ENCODE results near the gene SMIM26. TPM values are rescaled to one million over a fixed set of nuclear protein-coding genes. Genes with fewer than 3 reads are reported as not detected.
"Not testable (repeated sequence)": the region's sequence is repeated elsewhere in the genome, so short reads cannot be mapped to it uniquely, and the experiment has no call there.

The SMIM26 gene, protein sequence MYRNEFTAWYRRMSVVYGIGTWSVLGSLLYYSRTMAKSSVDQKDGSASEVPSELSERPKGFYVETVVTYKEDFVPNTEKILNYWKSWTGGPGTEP
- 10 to 100 TPM; 61.4 to 64.7 TPM for total RNA-seq

DNA sequence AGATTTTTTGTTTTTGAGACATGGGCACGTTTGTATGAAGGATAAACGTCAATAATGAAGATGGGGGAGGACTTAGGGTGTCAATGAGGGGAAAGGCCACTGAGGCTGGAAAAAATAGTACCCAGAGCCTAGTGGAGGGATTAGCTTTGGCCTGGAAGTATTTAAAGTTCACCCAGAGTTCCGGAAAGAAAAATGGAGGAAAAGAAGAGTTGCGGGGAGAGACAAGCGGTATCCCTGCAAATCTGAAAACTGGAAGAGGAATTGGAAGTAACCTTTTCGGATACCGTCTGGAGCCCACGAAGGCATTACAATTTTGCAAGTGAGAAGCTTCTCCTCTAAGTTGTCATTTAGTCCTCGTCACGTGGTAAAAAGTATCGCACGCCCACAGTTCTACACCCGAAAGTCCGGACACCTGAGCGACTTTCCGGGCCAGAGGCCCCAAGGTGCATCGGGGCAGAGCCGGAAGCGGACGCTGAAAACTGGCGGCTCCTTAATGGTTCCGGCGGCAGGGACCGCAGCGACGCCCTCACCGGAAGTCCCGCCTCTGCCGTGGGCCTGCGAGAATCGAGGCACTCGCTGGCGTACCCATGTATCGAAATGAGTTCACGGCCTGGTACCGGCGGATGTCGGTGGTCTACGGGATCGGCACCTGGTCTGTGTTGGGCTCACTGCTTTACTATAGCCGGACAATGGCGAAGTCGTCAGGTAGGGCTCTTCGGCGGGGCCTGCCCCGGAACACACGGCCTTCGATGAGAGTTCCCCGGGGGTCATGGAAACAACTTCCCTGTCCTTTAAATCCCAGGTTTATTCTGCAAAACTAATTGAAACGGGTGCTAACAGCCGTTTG, at the start of gene SMIM26:
Gene SMIM26 (plus strand): TSS at position 541 of the 847 bp plus-strand sequence. CDS start 47 bp downstream, at position 588.
- Mint-ChIP-seq H3K4me1 (peaks cover 23% of the 10 kb centered on the region), H3K9me3 (peaks cover 3% of the 10 kb centered on the region), H3K4me3 (peak within 1 kb of the TSS; percentile 95), H3K27ac (peak within 1 kb of the TSS; percentile 89), H3K36me3 (ENCODE audit: low read depth) (peaks cover 40% of the 10 kb centered on the region), H3K27me3 (no peaks in the 10 kb centered on the region)
- POLR2A ChIA-PET: interaction anchor here (0.9 to 3.8 kb wide), 8 partner anchors 18 to 279 kb away, joined by 3 to 25 read pairs (median 4); partner anchors contain the start of genes DTD1, DZANK1, POLR3F and RBBP9
- CTCF ChIA-PET: interaction anchor here (1.6 kb wide), 1 partner anchor 21 kb away, joined by 3 read pairs; the partner anchor contains the start of gene DTD1
- DNase-seq: peak; percentile 94

DNA sequence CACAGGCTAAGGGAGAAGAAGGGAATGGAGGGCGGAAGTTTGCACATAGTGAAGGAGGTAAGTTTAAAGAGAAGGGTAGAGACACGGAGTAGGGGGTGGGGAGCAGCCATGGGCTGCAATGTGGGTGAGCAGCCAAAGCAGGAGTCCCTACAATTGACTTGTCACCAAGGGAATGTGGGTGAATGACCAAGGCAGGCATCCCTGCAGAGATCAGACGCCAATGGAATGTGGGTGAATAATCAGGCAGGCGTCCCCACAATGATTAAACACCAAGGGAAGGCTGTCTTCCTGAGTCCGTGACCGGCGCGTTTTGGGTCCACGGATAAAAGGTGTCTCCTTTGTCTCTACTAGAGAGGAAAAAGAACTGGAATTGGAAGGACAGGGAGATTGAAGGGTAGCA, 45.2 kb upstream of the SMIM26 start:
- H3K4me1 Mint-ChIP-seq, POLR2A ChIA-PET, H3K27ac Mint-ChIP-seq, H3K4me3 Mint-ChIP-seq, H3K9me3 Mint-ChIP-seq, CTCF ChIA-PET, H3K27me3 Mint-ChIP-seq, DNase-seq: not testable (repeated sequence)
- peaks cover 27% of the 10 kb centered on the region for H3K36me3 Mint-ChIP-seq (ENCODE audit: low read depth)

DNA sequence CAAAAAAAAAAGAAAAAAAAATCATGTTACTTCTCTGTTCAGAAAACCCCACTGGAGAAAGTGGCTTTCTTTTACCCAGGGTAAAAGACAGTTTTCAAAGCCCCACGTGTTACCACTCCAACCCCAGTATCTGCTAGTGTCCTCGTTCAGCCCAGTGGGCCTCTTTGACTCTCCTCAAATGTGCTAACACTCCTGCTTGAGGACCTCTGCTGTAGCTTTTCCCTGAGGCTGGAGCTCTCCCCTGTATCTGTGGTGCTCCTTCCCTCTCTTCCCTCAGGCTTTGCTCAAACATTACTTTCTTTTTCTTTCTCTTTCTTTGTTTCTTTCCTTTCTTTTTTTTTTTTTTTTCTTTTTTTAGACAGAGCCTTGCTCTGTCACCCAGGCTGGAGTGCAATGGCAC, 44.2 kb upstream of the SMIM26 start:
- no peaks in the 10 kb centered on the region for H3K9me3 Mint-ChIP-seq
- CTCF ChIA-PET: no interaction called here
- no peak overlapping the region for H3K27ac Mint-ChIP-seq
- no peaks in the 10 kb centered on the region for H3K27me3 Mint-ChIP-seq
- H3K36me3 Mint-ChIP-seq (ENCODE audit: low read depth): peaks cover 34% of the 10 kb centered on the region
- no peak for DNase-seq
- POLR2A ChIA-PET: interaction anchor here (1.4 kb wide), 1 partner anchor 16 kb away, joined by 3 read pairs; the partner anchor contains the start of gene SEC23B
- H3K4me3 Mint-ChIP-seq: no peak overlapping the region
- H3K4me1 Mint-ChIP-seq: no peaks in the 10 kb centered on the region

DNA sequence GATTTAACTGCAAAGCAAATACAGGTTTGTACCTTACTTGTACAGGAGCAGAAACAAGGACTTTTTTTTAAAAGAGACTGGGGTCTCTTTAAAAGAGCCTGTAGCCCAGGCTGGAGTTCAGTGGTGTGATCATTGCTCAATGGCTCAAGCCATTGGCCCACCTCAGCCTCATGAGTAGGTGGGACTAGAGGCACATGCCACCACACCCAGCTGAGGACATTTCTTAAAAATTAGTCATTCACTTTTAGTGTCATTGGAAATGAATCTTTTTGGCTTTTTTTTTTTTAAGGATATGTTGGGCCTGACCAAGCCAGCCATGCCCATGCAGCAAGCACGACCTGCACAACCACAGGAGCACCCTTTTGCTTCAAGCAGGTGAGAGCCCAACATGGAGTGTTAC, 42.6 kb upstream of the SMIM26 start:
- CTCF ChIA-PET: no interaction called here

DNA sequence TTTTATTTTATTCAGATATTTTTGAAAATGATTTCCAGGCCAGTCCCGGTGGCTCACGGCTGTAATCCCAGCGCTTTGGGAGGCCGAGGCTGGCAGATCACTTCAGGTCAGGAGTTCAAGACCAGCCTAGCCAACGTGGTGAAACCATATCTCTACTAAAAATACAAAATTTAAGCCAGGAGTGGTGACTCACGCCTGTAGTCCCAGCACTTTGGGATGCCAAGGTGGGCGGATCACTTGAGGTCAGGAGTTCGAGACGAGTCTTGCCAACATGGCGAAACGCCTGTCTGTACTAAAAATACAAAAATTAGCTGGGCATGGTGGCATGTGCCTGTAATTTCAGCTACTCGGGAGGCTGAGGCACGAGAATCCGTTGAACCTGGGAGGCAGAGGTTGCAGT, 40.5 kb upstream of the SMIM26 start:
- H3K36me3 Mint-ChIP-seq (ENCODE audit: low read depth): peaks cover 66% of the 10 kb centered on the region

More for the DNA sequence above, 42.6 kb upstream of the SMIM26 start:
- Mint-ChIP-seq H3K9me3 (no peaks in the 10 kb centered on the region), H3K4me3 (no peak overlapping the region), H3K27ac (no peak overlapping the region), H3K4me1 (no peaks in the 10 kb centered on the region), H3K27me3 (no peaks in the 10 kb centered on the region), H3K36me3 (ENCODE audit: low read depth) (peaks cover 50% of the 10 kb centered on the region)
- DNase-seq: no peak
- POLR2A ChIA-PET: no interaction called here

DNA sequence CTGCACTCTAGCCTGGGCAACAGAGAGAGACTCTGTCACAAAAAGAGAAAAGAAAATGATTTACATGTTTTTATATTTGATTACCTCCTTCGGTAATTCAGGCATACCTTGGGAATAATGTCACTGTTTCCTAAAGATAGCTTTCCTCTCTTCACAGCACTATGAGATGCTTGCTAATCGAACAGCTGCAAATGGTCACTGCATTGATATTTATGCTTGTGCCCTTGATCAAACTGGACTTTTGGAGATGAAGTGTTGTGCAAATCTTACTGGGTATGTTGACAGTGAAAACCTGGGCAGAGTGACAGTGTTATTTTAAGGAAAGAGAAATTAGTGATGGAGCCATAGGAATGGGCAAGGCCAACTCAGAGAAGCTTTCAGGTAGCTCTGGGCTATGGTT, 39.9 kb upstream of the SMIM26 start:
- ChIA-PET POLR2A (no interaction called here), CTCF (no interaction called here)
- Mint-ChIP-seq H3K27ac (no peak overlapping the region), H3K36me3 (ENCODE audit: low read depth) (peaks cover 72% of the 10 kb centered on the region), H3K4me3 (no peak overlapping the region), H3K4me1 (no peaks in the 10 kb centered on the region), H3K27me3 (no peaks in the 10 kb centered on the region), H3K9me3 (no peaks in the 10 kb centered on the region)
- DNase-seq: no peak

More for the DNA sequence above, 40.5 kb upstream of the SMIM26 start:
- H3K4me3 Mint-ChIP-seq, POLR2A ChIA-PET, H3K9me3 Mint-ChIP-seq, H3K27me3 Mint-ChIP-seq, H3K27ac Mint-ChIP-seq, H3K4me1 Mint-ChIP-seq, DNase-seq, CTCF ChIA-PET: not testable (repeated sequence)

DNA sequence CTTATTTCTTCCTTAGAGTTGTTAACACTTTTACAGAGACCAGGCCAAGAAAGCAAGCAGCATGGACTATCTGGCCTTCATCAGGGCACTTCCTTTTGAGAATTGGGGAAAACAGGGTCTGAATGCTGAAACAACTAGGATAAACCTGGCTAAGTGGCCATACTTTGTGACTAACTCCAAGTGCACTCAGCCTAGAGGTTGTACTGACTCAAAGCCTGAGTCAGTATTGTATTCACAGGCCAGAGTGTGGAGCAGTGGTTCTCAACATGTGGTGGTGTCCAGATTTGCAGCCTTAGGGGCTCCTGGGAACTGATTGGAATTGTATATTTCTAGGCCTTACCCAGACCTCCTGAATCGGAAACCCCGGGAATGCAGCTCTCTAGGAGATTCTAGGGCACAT, 39.4 kb upstream of the SMIM26 start:
- H3K9me3 Mint-ChIP-seq: no peaks in the 10 kb centered on the region
- CTCF ChIA-PET: no interaction called here
- POLR2A ChIA-PET: interaction anchor here (1.6 to 2.9 kb wide), 2 partner anchors 12 to 21 kb away, joined by 3 to 11 read pairs; partner anchors contain the start of gene SEC23B
- peaks cover 77% of the 10 kb centered on the region for H3K36me3 Mint-ChIP-seq (ENCODE audit: low read depth)
- H3K4me3 Mint-ChIP-seq: no peak overlapping the region
- H3K27me3 Mint-ChIP-seq: no peaks in the 10 kb centered on the region
- H3K4me1 Mint-ChIP-seq: no peaks in the 10 kb centered on the region
- H3K27ac Mint-ChIP-seq: no peak overlapping the region
- DNase-seq: no peak

DNA sequence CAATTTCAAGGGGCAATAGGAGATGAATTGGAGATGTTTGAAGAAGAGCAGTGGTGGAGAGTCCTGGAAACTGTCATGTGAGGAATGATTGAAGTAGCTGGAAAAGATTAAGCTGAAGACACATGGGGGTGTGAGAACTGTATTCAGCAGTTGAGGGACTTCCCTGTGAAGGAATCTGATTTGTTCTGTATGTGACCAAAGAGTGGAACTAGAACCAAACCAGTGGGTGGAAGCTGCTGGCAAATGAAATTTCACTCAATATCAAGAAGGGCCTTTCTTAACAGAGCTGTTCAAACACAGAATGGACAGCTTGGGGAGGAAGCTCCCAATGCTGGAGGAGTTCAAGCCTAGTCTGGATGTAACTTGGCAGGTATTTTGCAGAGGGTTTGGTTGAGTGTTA, 38.2 kb upstream of the SMIM26 start:
- no peak overlapping the region for H3K4me3 Mint-ChIP-seq
- H3K27me3 Mint-ChIP-seq: no peaks in the 10 kb centered on the region
- ChIA-PET CTCF (interaction anchor here (1.4 kb wide), 1 partner anchor 36 kb away, joined by 3 read pairs; no protein-coding TSS in a partner anchor), POLR2A (interaction anchor here (1.0 to 2.9 kb wide), 3 partner anchors 13 to 32 kb away, joined by 3 to 11 read pairs (median 4); partner anchors contain the start of genes RBBP9 and SEC23B)
- no peaks in the 10 kb centered on the region for H3K9me3 Mint-ChIP-seq
- H3K36me3 Mint-ChIP-seq (ENCODE audit: low read depth): peaks cover 87% of the 10 kb centered on the region
- no peaks in the 10 kb centered on the region for H3K4me1 Mint-ChIP-seq
- H3K27ac Mint-ChIP-seq: no peak overlapping the region
- no peak for DNase-seq

DNA sequence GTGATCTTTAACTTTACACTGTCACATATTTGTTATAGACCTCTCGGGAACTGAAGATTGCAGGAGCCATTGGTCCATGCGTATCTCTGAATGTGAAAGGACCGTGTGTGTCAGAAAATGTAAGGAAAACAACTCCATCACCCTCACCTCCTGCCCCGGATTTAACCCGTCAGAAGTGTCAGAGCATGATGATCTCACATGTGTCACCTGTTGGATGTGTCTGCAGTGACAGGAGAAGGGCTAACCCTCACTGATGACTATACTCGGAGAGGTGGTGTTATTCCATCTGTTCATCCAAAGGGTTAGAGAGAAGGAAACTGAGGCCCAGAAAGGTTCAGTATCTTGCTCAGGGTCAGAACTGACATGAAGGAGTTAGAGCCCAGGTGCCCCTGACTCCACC, 34.6 kb upstream of the SMIM26 start:
- Mint-ChIP-seq H3K27me3 (no peaks in the 10 kb centered on the region), H3K27ac (no peak overlapping the region), H3K9me3 (no peaks in the 10 kb centered on the region), H3K4me1 (no peaks in the 10 kb centered on the region), H3K4me3 (no peak overlapping the region), H3K36me3 (ENCODE audit: low read depth) (peaks cover 85% of the 10 kb centered on the region)
- POLR2A ChIA-PET: no interaction called here
- CTCF ChIA-PET: no interaction called here
- DNase-seq: no peak

DNA sequence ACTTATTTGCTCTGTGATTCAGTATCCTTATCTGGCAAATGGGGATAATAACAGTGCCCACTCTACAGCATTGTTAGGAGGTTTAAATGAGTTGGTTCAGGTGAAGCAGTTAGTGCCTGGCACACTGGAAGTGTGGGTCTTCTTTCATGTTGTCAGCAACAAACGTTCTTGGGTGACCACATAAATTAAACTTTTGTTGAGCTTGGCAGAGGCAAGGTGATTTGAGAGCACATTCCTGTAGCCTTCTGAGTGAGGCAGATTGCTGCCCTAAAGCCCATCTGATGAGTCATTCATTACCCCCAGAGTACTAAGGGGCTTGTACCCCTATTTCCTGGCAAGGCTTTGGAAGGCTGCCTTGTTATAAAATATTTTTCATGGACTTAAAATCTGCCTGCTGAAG, 33.7 kb upstream of the SMIM26 start:
- Mint-ChIP-seq H3K27me3 (no peaks in the 10 kb centered on the region), H3K9me3 (no peaks in the 10 kb centered on the region), H3K36me3 (ENCODE audit: low read depth) (peaks cover 82% of the 10 kb centered on the region), H3K4me1 (no peaks in the 10 kb centered on the region), H3K27ac (no peak overlapping the region), H3K4me3 (no peak overlapping the region)
- no peak for DNase-seq
- CTCF ChIA-PET: no interaction called here
- POLR2A ChIA-PET: interaction anchor here (1.9 kb wide), 1 partner anchor 26 kb away, joined by 4 read pairs; the partner anchor contains the start of gene SEC23B

DNA sequence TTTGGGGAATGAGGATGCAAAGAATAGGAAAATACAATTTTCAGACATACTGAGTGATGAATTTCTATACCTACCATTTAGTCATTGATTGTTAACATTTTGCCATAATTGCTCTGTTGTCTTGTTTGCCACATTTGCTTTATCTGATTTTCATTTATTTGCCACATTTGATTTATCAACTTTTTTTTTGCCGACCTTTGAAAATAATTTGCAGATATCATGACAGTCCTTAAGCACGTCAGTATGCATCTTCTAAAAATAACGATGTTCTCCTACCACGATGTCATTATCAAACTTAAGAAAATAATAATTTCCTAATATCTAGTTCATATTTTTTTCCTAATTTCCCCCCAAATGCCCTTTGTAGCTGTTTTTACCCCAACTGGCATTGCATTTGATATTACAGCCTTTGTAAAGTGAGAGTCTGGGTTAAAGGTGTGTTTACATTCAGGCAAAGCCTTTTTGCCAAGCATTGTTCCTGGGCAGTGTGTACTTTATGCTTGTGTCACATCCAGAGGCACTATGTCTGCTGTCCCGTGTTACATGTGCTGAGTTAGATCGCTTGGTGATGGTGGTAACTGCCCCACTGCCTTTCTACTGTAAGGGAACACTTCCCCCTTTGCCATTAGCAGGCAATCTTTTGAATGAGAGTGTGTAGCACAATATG, 33.1 kb upstream of the SMIM26 start:
- H3K27ac Mint-ChIP-seq: no peak overlapping the region
- no peaks in the 10 kb centered on the region for H3K9me3 Mint-ChIP-seq
- peaks cover 80% of the 10 kb centered on the region for H3K36me3 Mint-ChIP-seq (ENCODE audit: low read depth)
- no peak for DNase-seq
- CTCF ChIA-PET: no interaction called here
- no peaks in the 10 kb centered on the region for H3K27me3 Mint-ChIP-seq
- POLR2A ChIA-PET: interaction anchor here (1.5 to 1.9 kb wide), 2 partner anchors 13 to 26 kb away, joined by 4 read pairs; partner anchors contain the start of gene SEC23B
- no peak overlapping the region for H3K4me3 Mint-ChIP-seq
- no peaks in the 10 kb centered on the region for H3K4me1 Mint-ChIP-seq

DNA sequence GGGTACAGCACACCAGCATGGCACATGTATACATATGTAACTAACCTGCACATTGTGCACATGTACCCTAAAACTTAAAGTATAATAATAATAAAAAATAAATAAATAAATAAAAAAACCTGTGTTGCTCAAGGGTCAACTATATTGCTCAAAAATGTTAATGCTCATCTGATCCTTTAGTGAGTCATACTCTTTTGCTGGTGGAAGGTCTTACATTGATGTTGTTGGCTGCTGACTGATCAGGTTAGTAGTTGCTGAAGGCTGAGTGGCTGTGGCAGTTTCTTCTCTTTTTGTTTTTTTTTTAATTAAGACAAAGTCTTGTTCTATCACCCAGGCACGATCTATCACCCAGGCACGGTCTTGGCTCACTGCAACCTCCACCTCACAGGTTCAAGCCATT, 29.6 kb upstream of the SMIM26 start:
- ChIA-PET CTCF (no interaction called here), POLR2A (no interaction called here)
- Mint-ChIP-seq H3K27ac (no peak overlapping the region), H3K4me1 (no peaks in the 10 kb centered on the region), H3K27me3 (no peaks in the 10 kb centered on the region), H3K9me3 (no peaks in the 10 kb centered on the region), H3K36me3 (ENCODE audit: low read depth) (peaks cover 68% of the 10 kb centered on the region), H3K4me3 (no peak overlapping the region)
- DNase-seq: no peak

DNA sequence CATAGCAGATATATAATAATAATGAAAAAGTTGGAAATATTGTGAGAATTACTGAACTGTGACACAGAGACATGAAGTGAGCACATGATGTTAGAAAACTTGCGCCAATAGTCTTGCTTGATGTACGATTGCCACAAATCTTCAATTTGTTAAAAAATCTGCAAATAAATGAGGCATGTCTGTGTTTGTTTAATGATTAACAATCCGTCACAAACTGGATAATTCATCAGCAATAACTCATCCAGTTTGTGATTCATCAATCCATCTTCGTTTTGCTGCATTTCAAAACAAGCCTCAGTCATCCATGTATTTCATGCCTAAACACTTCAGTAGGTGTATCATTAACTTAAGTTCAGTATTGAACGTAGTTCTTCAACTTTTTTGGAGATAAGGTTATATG, 25.5 kb upstream of the SMIM26 start:
- H3K27ac Mint-ChIP-seq: no peak overlapping the region
- no peak for DNase-seq
- H3K4me3 Mint-ChIP-seq: no peak overlapping the region
- peaks cover 72% of the 10 kb centered on the region for H3K36me3 Mint-ChIP-seq (ENCODE audit: low read depth)
- ChIA-PET CTCF (no interaction called here), POLR2A (no interaction called here)
- H3K4me1 Mint-ChIP-seq: no peaks in the 10 kb centered on the region
- no peaks in the 10 kb centered on the region for H3K9me3 Mint-ChIP-seq
- no peaks in the 10 kb centered on the region for H3K27me3 Mint-ChIP-seq

All from activated CD4-positive, alpha-beta memory T cell treated with anti-CD3 and anti-CD28 coated beads, Interleukin-2, amount 10 ng/mL, durations not matched to agents 7 days and 5 days (primary cell).